Measurements from ENCODE around the gene C2orf76. TPM values are rescaled to one million over a fixed set of nuclear protein-coding genes. Genes with fewer than 3 reads are reported as not detected.

Gene C2orf76
- total RNA-seq, 1 experiment from 2014 or later = 5.7 TPM

DNA sequence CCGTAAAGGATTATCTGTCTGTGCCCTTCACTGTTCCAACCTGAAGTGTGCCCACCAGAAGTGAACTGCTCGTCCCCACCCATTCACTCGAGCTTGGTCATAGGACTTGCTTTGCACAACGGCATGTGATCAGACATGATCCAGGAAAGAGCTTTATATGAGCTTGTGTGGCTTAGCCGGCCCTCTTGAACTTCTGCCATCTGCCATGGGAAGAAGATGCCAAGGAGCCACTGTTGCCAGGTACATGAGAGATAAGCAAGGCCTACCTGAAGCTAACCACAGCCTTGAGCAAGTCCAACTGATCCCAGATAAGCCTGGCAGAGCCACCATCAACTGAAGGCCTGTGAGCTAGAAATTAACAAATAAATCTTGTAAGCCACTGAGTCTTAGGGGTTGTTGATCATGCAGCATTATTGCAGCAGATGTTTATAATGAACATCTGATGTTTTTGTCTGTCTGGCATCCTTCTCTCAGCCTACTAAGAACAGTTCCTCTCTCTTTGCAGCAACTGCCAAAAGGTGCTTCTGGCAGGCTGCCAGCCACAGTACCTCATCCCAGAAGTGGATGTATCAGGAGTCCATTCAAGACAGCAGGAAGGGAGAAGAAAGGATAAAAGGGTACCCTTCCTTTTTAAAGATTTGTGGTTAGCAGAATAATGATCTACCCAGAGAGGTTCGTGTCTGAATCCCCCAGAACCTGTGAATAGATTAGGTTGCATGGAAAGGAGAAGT, 16.9 kb upstream of the C2orf76 start:
- H3K27me3 ChIP-seq (ENCODE audit: insufficient read depth, low read length) = no peaks in the 10 kb centered on the region
- no peak overlapping the region for H3K9ac ChIP-seq (ENCODE audit: extremely low read depth, insufficient read length, low read length)
- H3K56ac ChIP-seq (ENCODE audit: insufficient read length, low read depth, low read length) = no peak overlapping the region
- no peak overlapping the region for H3K14ac ChIP-seq (ENCODE audit: insufficient read depth, low read length)
- Mint-ChIP-seq H3K27me3 (ENCODE audit: low read depth) (peaks cover 2% of the 10 kb centered on the region; the same call in 1 of the 2 replicates), H3K9me3 (no peaks in the 10 kb centered on the region), H3K4me3 (no peak overlapping the region; a peak in 1 of 5 replicates), H3K4me1 (peaks cover 19 to 30% of the 10 kb centered on the region in 2 experiments), H3K36me3 (ENCODE audit: insufficient read depth in 1 of 3, low read depth in 3 of 3) (no peaks in the 10 kb centered on the region), H3K27ac (no peak overlapping the region)
- no peaks in the 10 kb centered on the region for H3K79me2 ChIP-seq (ENCODE audit: insufficient read depth, low read length)
- H2BK20ac ChIP-seq (ENCODE audit: low read depth, low read length, poor library complexity, severe bottlenecking) = no peak overlapping the region
- H2BK12ac ChIP-seq (ENCODE audit: insufficient read length, low read depth, low read length) = no peak overlapping the region
- no peak overlapping the region for H3K27ac ChIP-seq (ENCODE audit: insufficient read length, low read depth, low read length)
- H4K91ac ChIP-seq (ENCODE audit: insufficient read length, low read depth, low read length) = no peak overlapping the region
- no peak overlapping the region for H2BK120ac ChIP-seq (ENCODE audit: low read depth, low read length, poor library complexity, severe bottlenecking)
- no peaks in the 10 kb centered on the region for H3K9me3 ChIP-seq (ENCODE audit: control insufficient read depth, low read depth, low read length)
- no peaks in the 10 kb centered on the region for H3K79me1 ChIP-seq (ENCODE audit: insufficient read depth, low read depth, low read length, poor library complexity, severe bottlenecking)
- no peak for DNase-seq
- H4K5ac ChIP-seq (ENCODE audit: insufficient read length, low read depth, low read length) = no peak overlapping the region
- no peak overlapping the region for H3K18ac ChIP-seq (ENCODE audit: insufficient read length, low read depth, low read length)
- no peaks in the 10 kb centered on the region for H4K20me1 ChIP-seq (ENCODE audit: control insufficient read depth, insufficient read depth, insufficient read length)
- H2BK5ac ChIP-seq (ENCODE audit: insufficient read length, low read length) = no peak overlapping the region
- H3K4ac ChIP-seq (ENCODE audit: low read depth, low read length) = no peak overlapping the region
- H4K8ac ChIP-seq (replicated peaks; ENCODE audit: insufficient read length, low read depth, low read length) = no peak overlapping the region
- H2AK5ac ChIP-seq (ENCODE audit: insufficient read length, low read length) = no peak overlapping the region
- no peaks in the 10 kb centered on the region for H3K23me2 ChIP-seq (ENCODE audit: insufficient read length, low read depth, low read length, poor library complexity, severe bottlenecking)
- H2BK15ac ChIP-seq (ENCODE audit: low read depth, low read length) = no peak overlapping the region
- H3K4me1 ChIP-seq (ENCODE audit: insufficient read depth, low read length) = no peaks in the 10 kb centered on the region
- H3K23ac ChIP-seq (ENCODE audit: insufficient read length, low read depth, low read length) = no peak overlapping the region
- TF ChIP-seq, protein P1, sequence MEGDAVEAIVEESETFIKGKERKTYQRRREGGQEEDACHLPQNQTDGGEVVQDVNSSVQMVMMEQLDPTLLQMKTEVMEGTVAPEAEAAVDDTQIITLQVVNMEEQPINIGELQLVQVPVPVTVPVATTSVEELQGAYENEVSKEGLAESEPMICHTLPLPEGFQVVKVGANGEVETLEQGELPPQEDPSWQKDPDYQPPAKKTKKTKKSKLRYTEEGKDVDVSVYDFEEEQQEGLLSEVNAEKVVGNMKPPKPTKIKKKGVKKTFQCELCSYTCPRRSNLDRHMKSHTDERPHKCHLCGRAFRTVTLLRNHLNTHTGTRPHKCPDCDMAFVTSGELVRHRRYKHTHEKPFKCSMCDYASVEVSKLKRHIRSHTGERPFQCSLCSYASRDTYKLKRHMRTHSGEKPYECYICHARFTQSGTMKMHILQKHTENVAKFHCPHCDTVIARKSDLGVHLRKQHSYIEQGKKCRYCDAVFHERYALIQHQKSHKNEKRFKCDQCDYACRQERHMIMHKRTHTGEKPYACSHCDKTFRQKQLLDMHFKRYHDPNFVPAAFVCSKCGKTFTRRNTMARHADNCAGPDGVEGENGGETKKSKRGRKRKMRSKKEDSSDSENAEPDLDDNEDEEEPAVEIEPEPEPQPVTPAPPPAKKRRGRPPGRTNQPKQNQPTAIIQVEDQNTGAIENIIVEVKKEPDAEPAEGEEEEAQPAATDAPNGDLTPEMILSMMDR (conservative IDR thresholded peaks at IDR 0.05) = no peak
- H3K4me2 ChIP-seq (ENCODE audit: insufficient read depth, insufficient read length, low read length) = no peak overlapping the region
- no peak overlapping the region for H2AFZ ChIP-seq (ENCODE audit: low read length)
- WGBS (ENCODE audit: extremely low coverage, insufficient read length, low lambda C conversion rate) = no CpG with 5 or more reads among the region's 6 CpGs
- H3T11ph ChIP-seq (ENCODE audit: low read length) = no peak overlapping the region

Measured in H9 (cell line).